ENCODE results near the gene KLK12. TPM values are rescaled to one million over a fixed set of nuclear protein-coding genes. Genes with fewer than 3 reads are reported as not detected.
A peak's percentile ranks its signal among the peaks of the same experiment; 100 is the strongest.

Gene KLK12, protein sequence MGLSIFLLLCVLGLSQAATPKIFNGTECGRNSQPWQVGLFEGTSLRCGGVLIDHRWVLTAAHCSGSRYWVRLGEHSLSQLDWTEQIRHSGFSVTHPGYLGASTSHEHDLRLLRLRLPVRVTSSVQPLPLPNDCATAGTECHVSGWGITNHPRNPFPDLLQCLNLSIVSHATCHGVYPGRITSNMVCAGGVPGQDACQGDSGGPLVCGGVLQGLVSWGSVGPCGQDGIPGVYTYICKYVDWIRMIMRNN
- total RNA-seq, result not detected
- long read RNA-seq, donor 1, result 0 reads
- long read RNA-seq, donor 2, result 0 reads

DNA sequence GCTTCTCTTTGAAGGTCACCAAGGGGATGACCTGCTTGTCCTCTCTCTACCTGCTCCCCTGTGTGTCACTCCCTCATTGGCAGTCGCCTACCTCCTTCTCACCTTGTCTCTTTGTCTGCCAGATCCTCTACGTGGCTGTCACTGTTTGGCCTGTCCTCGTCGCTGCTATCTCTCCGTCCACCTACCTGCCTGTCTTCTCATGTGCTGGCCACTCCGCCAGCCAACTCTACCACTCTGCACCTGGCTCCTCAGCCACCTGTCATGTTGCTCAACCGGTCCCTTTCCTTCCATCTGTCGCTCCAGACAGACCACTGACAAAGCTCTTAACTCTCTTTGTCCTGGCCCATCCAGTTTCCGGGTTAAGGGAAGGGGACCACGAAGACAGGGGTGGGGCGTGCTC is at the start of gene KLK12:
TSS of gene KLK12 (minus strand) at position 299 of the 400 bp plus-strand sequence. CDS start 381 bp downstream, outside the sequence.
- intact Hi-C loops (cut with DNase I), result loop anchor here in 1 of 2 donors (10.0 kb wide), 1 partner anchor 1210 kb away; no protein-coding TSS in a partner anchor
- DNase-seq (ENCODE audit: low spot score), result no peak

GRCh38 chr19:51084505-51084904 is 49.7 kb upstream of the KLK12 start:
- intact Hi-C loops (cut with DNase I), result no loop called here
- peak; percentile 53 for DNase-seq (ENCODE audit: low spot score)

GRCh38 chr19:51083783-51084182 is 49.0 kb upstream of the KLK12 start:
- intact Hi-C loops (cut with DNase I), result no loop called here

DNA sequence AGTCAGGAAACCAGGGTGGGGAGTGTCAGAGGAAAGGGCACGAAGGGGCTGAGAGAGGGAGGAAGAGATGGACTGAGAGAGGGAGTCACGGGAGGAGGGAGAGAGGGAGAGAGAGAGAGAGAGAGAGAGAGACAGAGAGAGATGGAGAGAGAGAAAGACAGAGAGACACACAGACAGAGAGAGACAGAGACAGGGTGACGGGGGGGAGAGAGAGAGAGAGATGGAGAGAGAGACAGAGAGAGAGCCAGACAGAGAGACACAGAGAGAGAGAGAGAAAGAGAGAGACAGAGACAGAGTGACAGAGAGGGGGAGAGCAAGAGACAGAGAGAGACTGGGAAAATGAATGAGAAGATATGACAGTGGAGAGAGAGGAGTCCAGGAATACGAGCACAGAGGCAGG is 48.4 kb upstream of the KLK12 start:
- no peak for DNase-seq (ENCODE audit: low spot score)
- intact Hi-C loops (cut with DNase I), result no loop called here

More at GRCh38 chr19:51083783-51084182, 49.0 kb upstream of the KLK12 start:
- DNase-seq (ENCODE audit: low spot score), result peak; percentile 52

- no peak for DNase-seq (ENCODE audit: low spot score)
- intact Hi-C loops (cut with DNase I), result no loop called here
These were observed 47.8 kb upstream of the KLK12 start, which contains the start of gene KLK14 for GRCh38 chr19:51082611-51083010. TSS of gene KLK14 (minus strand) at chr19:51082887. CDS start at chr19:51082614, 273 bp downstream.

GRCh38 chr19:51081476-51081875 is 46.7 kb upstream of the KLK12 start:
- intact Hi-C loops (cut with DNase I), result no loop called here
- peak; percentile 22 for DNase-seq (ENCODE audit: low spot score)

DNA sequence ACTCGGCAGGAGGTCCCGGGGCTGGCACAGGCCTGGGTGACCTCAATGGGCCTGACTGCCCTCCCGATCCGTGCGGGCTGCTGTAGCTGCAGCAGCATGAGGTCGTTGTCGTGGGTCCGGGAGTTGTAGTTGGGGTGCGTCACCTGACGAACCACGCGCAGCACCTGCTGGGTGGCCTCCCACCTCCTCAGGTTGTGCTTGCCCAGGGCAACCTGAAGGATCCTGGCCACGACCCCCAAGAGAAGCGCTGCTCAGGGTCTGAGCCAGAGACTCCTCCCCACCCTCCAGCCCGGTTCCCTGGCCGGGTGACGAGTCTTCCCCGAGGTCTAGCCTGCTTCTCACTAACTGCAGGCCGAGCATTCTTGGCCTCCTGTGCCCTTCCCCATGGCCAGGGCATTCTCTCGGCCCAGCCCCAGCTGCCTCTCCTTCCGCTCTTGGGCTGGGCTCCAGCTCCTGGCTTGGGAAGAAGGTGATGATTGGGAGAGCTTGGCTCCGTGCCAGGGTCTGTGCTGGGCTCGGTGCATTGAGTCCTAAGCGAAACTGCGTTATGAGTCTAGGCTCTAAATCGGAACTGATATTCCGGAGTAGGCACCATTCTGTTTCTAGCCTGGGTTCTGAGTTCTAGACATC is 44.8 kb upstream of the KLK12 start:
- no peak for DNase-seq (ENCODE audit: low spot score)
- intact Hi-C loops (cut with DNase I), result no loop called here

DNA sequence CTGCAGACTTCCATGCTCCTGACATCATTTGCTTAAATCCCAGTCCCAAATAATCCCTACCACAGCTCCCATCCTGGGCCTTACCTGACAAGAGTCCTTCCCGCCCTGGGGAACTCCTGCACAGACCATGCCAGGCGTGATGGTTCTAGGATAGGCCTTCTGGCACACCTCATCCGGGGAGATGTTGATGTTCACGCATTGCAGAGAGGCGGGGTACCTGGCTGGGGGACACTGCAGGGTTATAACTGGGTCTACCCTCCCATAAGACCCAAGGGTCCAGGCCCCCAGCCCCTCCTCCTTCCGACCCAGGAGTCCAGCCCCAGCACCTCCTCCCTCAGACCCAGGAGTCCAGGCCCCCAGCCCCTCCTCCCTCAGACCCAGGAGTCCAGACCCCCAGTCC is 43.9 kb upstream of the KLK12 start:
- intact Hi-C loops (cut with DNase I), result no loop called here
- DNase-seq (ENCODE audit: low spot score), result no peak

- intact Hi-C loops (cut with DNase I), result no loop called here
- no peak for DNase-seq (ENCODE audit: low spot score)
These were observed 43.3 kb upstream of the KLK12 start for GRCh38 chr19:51078104-51078503.

GRCh38 chr19:51076631-51077213 is 41.9 kb upstream of the KLK12 start:
- intact Hi-C loops (cut with DNase I), result no loop called here
- DNase-seq (ENCODE audit: low spot score), result no peak

- no peak for DNase-seq (ENCODE audit: low spot score)
- intact Hi-C loops (cut with DNase I), result no loop called here
These were observed 41.2 kb upstream of the KLK12 start for GRCh38 chr19:51075998-51076397.

- intact Hi-C loops (cut with DNase I), result no loop called here
- no peak for DNase-seq (ENCODE audit: low spot score)
These were observed 36.2 kb upstream of the KLK12 start for GRCh38 chr19:51071095-51071405.

DNA sequence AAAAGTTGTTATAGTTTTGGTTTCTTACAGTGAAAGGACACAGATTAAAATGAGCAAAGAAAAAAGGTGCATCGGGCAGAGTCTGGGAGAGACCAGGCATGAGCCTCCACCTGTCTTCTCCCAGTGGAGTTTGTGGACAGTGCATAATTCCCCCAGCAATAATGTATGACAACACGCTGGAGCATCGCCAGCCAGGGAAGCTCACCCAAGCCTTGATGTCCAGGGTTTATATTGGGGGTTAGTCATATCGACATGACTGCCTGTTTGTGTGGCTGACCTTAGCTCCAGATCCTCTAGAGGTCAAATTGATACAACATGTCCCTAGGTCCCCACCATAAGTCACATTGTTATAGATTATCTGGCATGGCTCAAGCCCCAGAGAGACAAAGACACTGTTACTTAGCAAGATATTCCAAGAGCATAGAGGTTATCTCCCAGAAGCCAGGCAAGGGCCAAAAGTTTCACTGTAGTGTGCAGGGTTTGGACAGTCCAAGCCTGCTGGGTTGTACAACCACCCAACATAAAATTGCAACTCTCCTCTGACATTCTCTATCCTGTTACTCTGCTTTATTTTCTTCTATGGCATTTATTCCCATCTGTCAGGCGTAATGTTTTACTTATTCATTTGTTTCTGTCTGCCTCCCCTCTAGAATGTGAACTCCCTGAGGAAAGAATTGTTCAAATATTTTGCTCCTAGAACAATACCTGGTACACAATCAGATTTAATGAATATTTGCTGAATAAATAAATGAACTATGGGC is 35.7 kb upstream of the KLK12 start:
- intact Hi-C loops (cut with DNase I), result no loop called here
- DNase-seq (ENCODE audit: low spot score), result no peak

DNA sequence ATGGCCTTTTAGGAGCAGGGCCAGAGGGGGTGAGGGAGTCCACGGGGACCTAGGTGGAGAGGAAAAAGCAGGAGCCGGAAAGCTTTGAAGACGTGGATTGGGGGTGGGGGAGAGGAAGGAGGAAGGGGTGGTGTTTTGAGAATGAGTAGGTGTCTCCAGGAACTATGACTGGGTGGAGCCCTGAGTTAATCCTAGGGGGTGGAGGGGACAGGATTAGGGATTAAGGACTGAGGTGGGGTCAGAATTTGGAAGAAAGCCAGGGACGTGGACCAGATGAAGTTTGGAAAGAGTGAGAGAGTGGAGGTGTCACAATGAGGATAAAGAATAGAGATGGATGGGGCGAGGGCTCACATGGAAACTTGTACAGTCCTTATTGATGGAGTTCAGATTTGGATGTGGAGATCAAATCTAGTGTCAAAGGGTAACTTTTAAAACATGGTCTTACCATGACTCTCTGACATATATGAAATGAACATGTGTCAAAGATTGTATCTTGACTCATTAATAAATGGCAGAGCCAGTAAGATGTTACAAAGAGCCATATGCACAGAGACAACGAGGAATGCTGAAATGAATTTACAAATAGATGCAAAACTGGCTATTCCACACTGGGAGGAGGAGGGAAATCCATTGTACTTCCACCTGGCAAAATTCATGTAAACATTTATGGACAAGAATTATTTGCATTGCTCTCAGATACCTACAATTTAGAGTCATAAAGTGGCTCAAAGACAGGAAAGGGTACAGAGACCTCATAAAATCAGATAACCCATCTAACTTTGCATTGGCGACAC is 31.8 kb upstream of the KLK12 start:
- intact Hi-C loops (cut with DNase I), result no loop called here
- no peak for DNase-seq (ENCODE audit: low spot score)

GRCh38 chr19:51065221-51065960 is 30.6 kb upstream of the KLK12 start:
- intact Hi-C loops (cut with DNase I), result no loop called here
- DNase-seq (ENCODE audit: low spot score), result no peak

DNA sequence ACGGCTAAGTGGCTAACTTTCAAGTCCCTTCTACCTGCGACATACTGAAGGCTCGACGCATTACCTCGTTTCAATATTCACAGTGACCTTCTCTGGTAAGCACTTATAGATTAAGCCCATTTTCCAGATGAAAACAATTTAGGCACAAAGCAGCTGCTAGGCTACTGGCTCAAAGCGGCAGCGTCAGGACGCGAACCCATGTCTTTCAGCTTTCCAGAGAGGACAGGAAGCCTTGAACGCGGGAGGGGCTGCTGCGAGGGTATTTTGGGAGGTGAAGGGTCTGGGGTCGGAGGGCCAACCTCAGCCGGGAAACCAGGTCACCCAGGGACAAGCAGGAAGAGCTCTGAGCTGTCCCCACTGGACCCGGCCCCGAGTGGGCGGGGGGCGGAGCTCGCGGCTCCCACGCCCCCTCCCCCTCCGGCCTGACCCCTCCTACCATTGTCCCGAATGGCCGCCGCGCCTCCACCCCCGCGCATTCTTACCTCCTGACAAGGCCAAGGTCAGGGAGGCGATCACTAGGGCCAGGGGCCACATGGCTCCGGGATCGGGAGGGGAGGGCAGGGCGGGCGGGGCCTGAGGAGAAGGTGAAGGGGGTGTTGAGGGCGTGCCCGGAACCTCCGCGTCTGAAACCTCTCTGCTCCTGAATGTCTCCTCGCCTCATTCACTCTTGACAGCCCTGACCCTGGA is 29.9 kb upstream of the KLK12 start, which contains the start of gene KLK13:
TSS of gene KLK13 (minus strand) at position 559 of the 687 bp plus-strand sequence. CDS start at position 534, 25 bp downstream.
- DNase-seq (ENCODE audit: low spot score), result no peak
- intact Hi-C loops (cut with DNase I), result no loop called here

DNA sequence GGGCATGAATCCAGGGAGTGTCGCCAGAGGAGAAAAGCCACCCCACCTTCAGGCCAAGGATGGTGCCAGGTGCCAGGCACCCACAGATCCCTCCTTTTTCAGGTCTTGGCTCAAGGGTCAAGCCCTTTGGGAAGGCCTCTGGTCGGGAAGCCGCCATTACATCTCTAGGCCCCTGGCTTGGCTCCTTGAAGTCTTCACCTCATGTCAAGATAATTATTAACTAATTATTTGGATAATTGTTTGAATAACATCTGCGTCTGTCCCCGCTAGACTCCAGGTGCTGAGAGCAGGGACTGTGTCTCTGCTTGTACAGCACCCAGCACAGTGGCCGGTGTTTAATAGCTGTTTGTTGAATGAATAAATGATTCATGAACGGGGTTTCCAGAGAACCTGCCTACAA is 28.9 kb upstream of the KLK12 start:
- intact Hi-C loops (cut with DNase I), result no loop called here
- no peak for DNase-seq (ENCODE audit: low spot score)

DNA sequence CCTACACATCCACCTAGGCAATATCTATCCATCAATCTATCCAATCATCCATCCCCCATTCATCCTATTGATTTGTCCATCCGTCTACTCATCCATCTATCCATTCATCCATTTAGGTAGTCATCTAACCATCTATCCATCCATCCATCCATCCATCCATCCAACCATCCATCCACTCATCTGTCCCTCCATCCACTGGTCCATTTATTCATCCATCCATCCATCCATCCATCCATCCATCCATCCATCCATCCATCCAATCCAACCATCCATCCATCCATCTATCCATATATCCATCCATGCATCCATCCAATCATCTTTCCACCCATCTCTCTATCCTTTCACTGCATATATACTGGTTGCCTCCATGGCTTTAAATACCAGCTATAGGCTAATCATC is 26.2 kb upstream of the KLK12 start:
- no peak for DNase-seq (ENCODE audit: low spot score)
- intact Hi-C loops (cut with DNase I), result no loop called here

All from posterior vena cava (tissue), 2 donors.